K562 (cell line): ENCODE data around the gene MTERF2. TPM values are rescaled to one million over a fixed set of nuclear protein-coding genes. Genes with fewer than 3 reads are reported as not detected.

Experiments
- ATF4 ChIP-seq: fragments of 450-650 bp; formaldehyde crosslinking; IDR thresholded peaks from 2 replicates; pipeline ENCODE4 v1.4.0; 2022; ENCODE audit warnings: mild to moderate bottlenecking, moderate library complexity
- CBX3 ChIP-seq, 2 experiments: IDR thresholded peaks; 1 replicate in 1 of 2; 2 replicates in 1 of 2; pipeline ENCODE4 v1.6.1; 2012; ENCODE audit warnings: inconsistent platforms in 2 of 2, low read length in 2 of 2, borderline replicate concordance in 1 of 2, control low read depth in 1 of 2
- CHD2 ChIP-seq: IDR thresholded peaks from 2 replicates; pipeline ENCODE4 v1.6.1; 2011; ENCODE audit warnings: low read depth, low read length
- CHD4 ChIP-seq: fragments of 200-600 bp; sonication (generic); IDR thresholded peaks from 3 replicates; pipeline ENCODE4 v1.6.1; 2012; ENCODE audit warnings: low read depth, mild to moderate bottlenecking, mixed read lengths, low read length, inconsistent platforms; ENCODE audit not compliant: insufficient read depth, insufficient replicate concordance, poor library complexity, severe bottlenecking
- CTBP1 ChIP-seq: fragments of 450-650 bp; IDR thresholded peaks from 2 replicates; pipeline ENCODE4 v1.6.1; 2016; ENCODE audit warnings: borderline replicate concordance
- GATA2 ChIP-seq: sonication (generic); formaldehyde crosslinking; IDR thresholded peaks from 2 replicates; pipeline ENCODE4 v1.4.0; 2020; ENCODE audit warnings: mild to moderate bottlenecking, missing genetic modification reagents
- GTF2A2 ChIP-seq: IDR thresholded peaks from 2 replicates; pipeline ENCODE4 v1.6.1; 2016; ENCODE audit warnings: mild to moderate bottlenecking, missing genetic modification characterization, missing compliant biosample characterization
- KLF1 ChIP-seq: fragments of 450-650 bp; IDR thresholded peaks from 2 replicates; pipeline ENCODE4 v1.6.1; 2016; ENCODE audit warnings: missing genetic modification characterization, missing compliant biosample characterization
- L3MBTL2 ChIP-seq: fragments of 450-650 bp; IDR thresholded peaks from 2 replicates; pipeline ENCODE4 v1.6.1; 2016; ENCODE audit warnings: mild to moderate bottlenecking, moderate library complexity
- MTA2 ChIP-seq: fragments of 450-650 bp; IDR thresholded peaks from 2 replicates; pipeline ENCODE4 v1.6.1; 2016; ENCODE audit warnings: low read depth
- NRF1 ChIP-seq, 2 experiments: fragments of 450-650 bp; IDR thresholded peaks in 1 of 2; conservative IDR thresholded peaks in 1 of 2; 2 replicates each; pipeline ENCODE4 v1.6.1; 2014; ENCODE audit warnings: mild to moderate bottlenecking in 2 of 2
- PML ChIP-seq: IDR thresholded peaks from 2 replicates; pipeline ENCODE4 v1.6.1; 2012; ENCODE audit warnings: low read length, inconsistent platforms
- PPARD ChIP-seq: fragments of 250-450 bp; sonication (Bioruptor Pico); IDR thresholded peaks from 2 replicates; pipeline ENCODE4 v1.8.0; 2022; ENCODE audit warnings: inconsistent platforms, mild to moderate bottlenecking, moderate library complexity
- PURB ChIP-seq: sonication (generic); formaldehyde crosslinking; IDR thresholded peaks from 2 replicates; pipeline ENCODE4 v1.9.0; 2021; ENCODE audit warnings: low read depth, mild to moderate bottlenecking, missing genetic modification reagents
- RAD21 ChIP-seq, 2 experiments: fragments of 250-450 bp in 1 of 2; fragments of 450-650 bp in 1 of 2; sonication (Bioruptor Pico) in 1 of 2; formaldehyde crosslinking in 1 of 2; IDR thresholded peaks in 1 of 2; conservative IDR thresholded peaks in 1 of 2; 2 replicates each; pipeline versions ENCODE4 v1.4.0 to v1.8.0; 2020 to 2022; ENCODE audit warnings: mild to moderate bottlenecking in 2 of 2, moderate library complexity in 1 of 2
- SAFB2 ChIP-seq: fragments of 200-400 bp; formaldehyde crosslinking; IDR thresholded peaks from 2 replicates; pipeline ENCODE4 v1.6.1; 2018; ENCODE audit warnings: borderline replicate concordance, low read length, low read depth, moderate library complexity; ENCODE audit not compliant: severe bottlenecking
- SIN3A ChIP-seq, 2 experiments: fragments of 150-350 bp in 1 of 2; IDR thresholded peaks; 2 replicates each; pipeline ENCODE4 v1.6.1; 2011 to 2016; ENCODE audit warnings: borderline replicate concordance in 2 of 2, low read depth in 2 of 2, low read length in 2 of 2, mild to moderate bottlenecking in 2 of 2, moderate library complexity in 2 of 2; ENCODE audit not compliant: control insufficient read depth in 1 of 2
- TARDBP ChIP-seq: fragments of 450-650 bp; IDR thresholded peaks from 2 replicates; pipeline ENCODE4 v1.6.1; 2016
- TBL1XR1 ChIP-seq, 2 experiments: IDR thresholded peaks; 2 replicates each; pipeline ENCODE4 v1.6.1; 2012; ENCODE audit warnings: improper control_type of control experiment in 2 of 2, low read length in 2 of 2, mild to moderate bottlenecking in 1 of 2
- ZBTB34 ChIP-seq: fragments of 250-450 bp; sonication (Bioruptor Pico); IDR thresholded peaks from 2 replicates; pipeline ENCODE4 v1.8.0; 2021; ENCODE audit warnings: mild to moderate bottlenecking, moderate library complexity
- ZNF239 ChIP-seq: fragments of 250-450 bp; sonication (Bioruptor Pico); IDR thresholded peaks from 2 replicates; pipeline ENCODE4 v1.4.0; 2020; ENCODE audit warnings: mild to moderate bottlenecking
- ZNF445 ChIP-seq: fragments of 250-450 bp; sonication (Bioruptor Pico); IDR thresholded peaks from 2 replicates; pipeline ENCODE4 v1.4.0; 2020; ENCODE audit warnings: low read depth, mild to moderate bottlenecking, moderate library complexity
- ZNF561 ChIP-seq: fragments of 450-650 bp; formaldehyde crosslinking; conservative IDR thresholded peaks from 2 replicates; pipeline ENCODE4 v1.4.0; 2020; ENCODE audit warnings: mild to moderate bottlenecking, moderate library complexity
- polyA plus RNA-seq, 8 experiments: library from polyadenylated mRNA; depleted of rRNA in 4 of 8; stranded (reverse) in 5 of 8; unstranded in 3 of 8; fragments of >200 nt; fragmentation: Nextera tagmentation in 2 of 8; fragmentation: Illumina TruSeq in 1 of 8; extraction: Ambion mirVana in 2 of 8; extraction: Trizol in 1 of 8; gene quantifications; 2 replicates each; pipeline versions ENCODE4 v1.2.1 to v1.2.3, GENCODE V29; 2011 to 2014; ENCODE audit warnings: inconsistent platforms in 1 of 8, missing spikeins in 1 of 8
- total RNA-seq, 7 experiments: library from RNA; depleted of rRNA in 6 of 7; stranded (reverse); fragments of >200 nt in 6 of 7; fragmentation: Illumina TruSeq in 2 of 7; extraction: Trizol in 2 of 7; gene quantifications; 2 replicates each; pipeline versions ENCODE4 v1.2.1 to v1.2.3, GENCODE V29; 2011 to 2021; ENCODE audit warnings: low replicate concordance in 1 of 7
- TF ChIP-seq, protein P1 (sequence below), 2 experiments: fragments of 450-650 bp in 1 of 2; sonication (generic) in 1 of 2; formaldehyde crosslinking in 1 of 2; IDR thresholded peaks in 1 of 2; conservative IDR thresholded peaks in 1 of 2; 2 replicates each; pipeline versions ENCODE4 v1.6.1 to v1.8.1; 2016 to 2023; ENCODE audit warnings: mild to moderate bottlenecking in 2 of 2, moderate library complexity in 2 of 2, inconsistent platforms in 1 of 2, missing genetic modification reagents in 1 of 2

MTERF2 gene
- total and polyA plus RNA-seq, 9 of the 15 experiments (the other 6 are each of a cell fraction or from before 2014, with no cell fraction given): 10.0 to 63.2 (median 33.2) TPM

DNA sequence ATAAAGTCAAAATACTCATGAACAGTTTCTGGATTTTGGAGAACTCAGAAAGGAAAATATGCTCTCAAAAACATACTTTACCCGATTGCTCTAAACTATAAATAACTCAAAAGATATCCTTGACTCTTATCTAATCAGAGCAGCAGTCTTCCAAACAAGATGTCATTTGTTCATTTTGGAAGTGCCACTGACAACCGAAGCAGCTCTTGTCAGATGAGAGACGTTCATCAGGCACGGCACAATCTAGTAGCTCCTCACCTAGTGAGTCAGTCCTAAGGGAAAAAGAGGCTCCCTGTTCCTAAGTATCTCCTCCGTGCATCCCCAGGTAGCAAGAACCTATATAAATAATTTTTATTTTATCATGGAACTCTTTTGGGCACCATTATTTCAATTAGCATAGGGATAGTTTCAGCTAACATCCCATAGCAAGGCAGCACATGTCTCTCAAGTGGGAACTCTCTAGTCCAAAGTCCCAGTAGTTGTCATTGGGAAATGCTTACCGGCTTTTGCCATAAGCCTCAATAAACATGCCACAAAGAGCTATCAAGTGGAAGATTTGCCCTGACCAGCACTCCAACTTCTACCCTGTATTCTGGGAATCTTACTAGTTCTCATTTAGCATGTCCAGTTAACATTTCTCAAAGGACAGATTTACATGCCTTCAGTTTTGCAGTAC, 45.3 kb downstream of the MTERF2 start (continued):
- TF ChIP-seq TBL1XR1 (IDR thresholded peaks at IDR 0.05; ENCODE audit: low read length in 2 of 2): peak in 1 of 2 experiments; percentile 91; a peak in 2 of 4 replicates
- TF ChIP-seq GATA2 (CRISPR knock-in tag): peak; percentile 40; the same call in 1 of the 2 replicates
- TF ChIP-seq TARDBP: no peak
- no peak for TF ChIP-seq ZNF239
- no peak for TF ChIP-seq CHD4
- no peak for TF ChIP-seq KLF1 (tag)
- 0 out of 2 replicates have a peak, but pooled peaks have one; percentile 16 for TF ChIP-seq L3MBTL2
- TF ChIP-seq PML: peak; percentile 75
- no peak for TF ChIP-seq ZBTB34
- TF ChIP-seq PURB (CRISPR knock-in tag): no peak
- no peak for TF ChIP-seq RAD21 (CRISPR knock-in tag; conservative IDR thresholded peaks at IDR 0.05 in 1 of 2, IDR thresholded peaks at IDR 0.05 in 1 of 2)
- TF ChIP-seq ZNF445 (CRISPR knock-in tag): no peak
- TF ChIP-seq SIN3A (IDR thresholded peaks at IDR 0.05; ENCODE audit: borderline replicate concordance in 2 of 2, control insufficient read depth in 1 of 2, low read depth in 2 of 2, low read length in 2 of 2): no peak
- TF ChIP-seq GTF2A2: no peak
- TF ChIP-seq, protein P1, sequence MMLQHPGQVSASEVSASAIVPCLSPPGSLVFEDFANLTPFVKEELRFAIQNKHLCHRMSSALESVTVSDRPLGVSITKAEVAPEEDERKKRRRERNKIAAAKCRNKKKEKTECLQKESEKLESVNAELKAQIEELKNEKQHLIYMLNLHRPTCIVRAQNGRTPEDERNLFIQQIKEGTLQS (IDR thresholded peaks at IDR 0.05): no peak; the same call in 1 of the 2 replicates
- TF ChIP-seq, protein P1 (CRISPR knock-in tag; conservative IDR thresholded peaks at IDR 0.05): no peak
- no peak for TF ChIP-seq NRF1 (conservative IDR thresholded peaks at IDR 0.05 in 1 of 2, IDR thresholded peaks at IDR 0.05 in 1 of 2)
- no peak for TF ChIP-seq SAFB2
- no peak for TF ChIP-seq PPARD
- 0 out of 3 replicates have a peak, but pooled peaks of 1 of the 2 experiments have one; percentile 20 for TF ChIP-seq CBX3 (IDR thresholded peaks at IDR 0.05; ENCODE audit: borderline replicate concordance in 1 of 2, low read length in 2 of 2)
- TF ChIP-seq ZNF561 (CRISPR knock-in tag): no peak
- no peak for TF ChIP-seq CHD2
- TF ChIP-seq CTBP1: peak; percentile 49; the same call in 1 of the 2 replicates
- no peak for TF ChIP-seq ATF4 (CRISPR knock-in tag)
- peak; percentile 85 for TF ChIP-seq MTA2
